GM18868 (cell line): ENCODE results near the gene TMEM53.
A peak's percentile ranks its signal among the peaks of the same experiment; 100 is the strongest.
"Not testable (repeated sequence)": the region's sequence is repeated elsewhere in the genome, so short reads cannot be mapped to it uniquely, and the experiment has no call there.

Experiments
- ATAC-seq: cut with Tn5 transposase; IDR thresholded peaks from one replicate; pipeline ENCODE4 v1.9.1; 2021; ENCODE audit warnings: mild to moderate bottlenecking, moderate library complexity; ENCODE audit not compliant: unreplicated experiment

Gene TMEM53

DNA sequence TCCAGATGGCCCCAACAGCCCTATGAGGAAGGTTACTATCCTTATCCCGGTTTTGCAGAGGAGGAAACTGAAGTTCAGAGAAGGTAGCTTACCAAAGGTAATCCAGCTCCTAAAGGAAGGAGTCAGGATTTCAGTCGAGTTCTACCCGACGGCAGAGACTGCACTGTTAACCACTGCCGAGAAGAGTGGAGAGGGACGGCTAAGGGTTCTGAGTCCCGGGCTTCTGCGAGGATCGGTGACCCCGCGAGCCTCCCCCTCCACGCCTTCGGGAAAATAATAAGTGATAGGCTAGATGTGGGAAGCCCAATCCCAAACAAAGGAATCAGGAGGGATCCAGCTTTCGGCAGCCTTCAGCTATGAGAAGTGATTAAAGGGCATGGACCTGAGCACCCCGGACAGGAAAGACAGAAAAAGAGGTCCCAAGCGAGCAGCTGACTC lies 587 bp downstream of the TMEM53 start:
- ATAC-seq, result no peak

DNA sequence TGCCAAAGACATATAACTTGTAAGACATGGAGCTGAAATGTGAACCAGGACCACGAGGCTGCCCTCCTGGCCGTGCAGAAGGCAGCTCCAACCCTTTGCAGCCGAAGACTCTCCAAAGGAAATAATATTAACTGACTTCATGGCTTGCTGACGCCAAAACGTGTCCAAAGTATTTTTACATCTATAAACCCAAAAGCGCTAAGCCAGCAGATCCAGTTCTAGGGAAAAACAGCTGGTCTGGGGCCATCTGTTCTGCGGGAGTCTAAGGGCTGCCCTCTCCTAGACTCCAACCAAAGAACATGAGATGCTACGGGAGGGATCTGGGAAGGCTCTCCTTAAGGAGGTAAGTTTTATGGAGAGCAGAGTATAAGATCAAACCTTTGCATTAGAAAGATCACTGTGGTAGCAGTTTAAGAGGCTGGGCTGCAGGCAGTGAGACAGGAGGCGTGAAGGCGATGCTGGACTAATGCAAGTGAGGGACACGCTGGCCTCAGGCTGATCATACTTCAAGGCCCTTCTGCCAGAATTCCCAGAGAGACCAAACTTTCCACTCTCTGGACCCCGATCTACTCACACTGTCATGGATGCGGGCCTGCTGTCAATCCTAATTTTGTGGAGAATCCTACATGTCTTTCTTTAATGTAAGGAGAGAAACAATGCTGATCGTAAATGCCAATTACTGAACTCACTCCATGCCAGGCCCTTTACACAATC lies 1.2 kb downstream of the TMEM53 start:
- no peak for ATAC-seq

DNA sequence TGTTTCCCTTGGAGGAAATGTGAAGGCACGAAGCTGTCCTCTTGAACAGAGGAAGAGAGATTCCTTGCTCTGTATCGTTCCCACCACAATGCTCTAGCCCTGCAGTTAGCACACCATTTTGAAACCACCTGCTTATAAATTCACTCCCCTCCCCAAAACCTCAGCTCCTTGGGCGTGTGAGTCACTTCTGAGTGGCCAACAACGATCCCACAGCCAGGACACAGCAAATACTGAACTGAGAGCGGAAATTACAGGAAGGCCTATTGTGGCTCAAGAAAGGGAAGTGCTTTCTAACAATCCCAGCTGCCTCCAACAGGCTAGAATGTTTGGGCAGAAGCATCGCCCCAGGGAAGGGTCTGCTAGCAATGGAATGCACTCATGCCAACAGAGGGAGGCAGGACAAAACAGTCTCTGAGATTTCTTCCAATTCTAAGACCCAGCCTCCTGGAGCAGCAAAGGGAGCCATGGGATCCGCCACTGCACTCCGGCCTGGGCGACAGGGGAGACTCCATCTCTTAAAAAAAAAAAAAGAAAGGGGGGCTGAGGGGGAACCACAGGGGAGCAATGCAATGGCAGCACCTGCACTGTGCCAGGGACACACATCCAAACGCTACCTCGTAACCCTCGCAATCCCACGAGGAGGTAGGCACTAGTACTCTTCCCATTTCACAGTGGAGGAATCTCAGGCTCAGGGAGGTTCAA lies 1.9 kb downstream of the TMEM53 start:
- ATAC-seq, result no peak

DNA sequence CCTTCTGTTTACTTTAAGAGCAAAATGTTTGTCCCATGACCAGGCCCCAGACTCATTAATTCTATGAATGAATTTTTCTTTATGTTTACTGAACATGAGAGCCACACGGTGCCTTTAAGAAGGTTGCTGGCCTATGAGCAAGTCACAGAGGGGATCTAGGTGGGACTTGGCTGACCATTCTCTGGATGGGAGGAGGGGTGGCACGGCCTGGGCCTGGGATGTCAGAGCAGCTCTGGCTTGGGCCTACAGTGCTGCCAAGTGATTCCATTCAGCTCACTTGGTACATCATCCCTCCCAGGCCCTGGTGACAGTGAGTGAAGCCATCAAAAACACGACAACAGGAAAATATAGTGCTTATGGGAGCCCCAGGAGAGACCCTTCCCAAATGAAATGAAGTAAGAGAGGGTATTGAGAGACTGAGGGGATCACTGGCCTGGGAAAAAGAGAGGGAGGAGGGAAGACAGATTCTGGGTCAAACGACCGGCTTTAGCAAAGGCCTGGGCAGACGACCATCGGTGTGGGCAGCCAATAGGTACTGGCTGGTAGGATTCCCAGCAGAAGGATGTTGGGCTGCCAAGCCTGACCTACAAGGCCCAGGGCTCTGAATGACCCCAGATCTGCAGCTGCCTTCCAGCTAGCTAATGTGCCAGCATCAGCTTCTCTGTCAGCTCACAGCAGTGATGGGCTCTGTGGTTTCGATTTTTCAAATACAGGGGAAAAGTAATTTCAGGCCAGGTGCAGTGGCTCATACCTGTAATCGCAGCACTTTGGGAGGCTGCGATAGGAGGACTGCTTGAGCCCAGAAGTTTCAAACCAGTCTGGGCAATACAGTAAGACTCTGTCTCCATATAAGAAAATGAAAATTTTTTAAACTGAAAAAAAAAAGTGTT lies 3.3 kb downstream of the TMEM53 start:
- no peak for ATAC-seq

DNA sequence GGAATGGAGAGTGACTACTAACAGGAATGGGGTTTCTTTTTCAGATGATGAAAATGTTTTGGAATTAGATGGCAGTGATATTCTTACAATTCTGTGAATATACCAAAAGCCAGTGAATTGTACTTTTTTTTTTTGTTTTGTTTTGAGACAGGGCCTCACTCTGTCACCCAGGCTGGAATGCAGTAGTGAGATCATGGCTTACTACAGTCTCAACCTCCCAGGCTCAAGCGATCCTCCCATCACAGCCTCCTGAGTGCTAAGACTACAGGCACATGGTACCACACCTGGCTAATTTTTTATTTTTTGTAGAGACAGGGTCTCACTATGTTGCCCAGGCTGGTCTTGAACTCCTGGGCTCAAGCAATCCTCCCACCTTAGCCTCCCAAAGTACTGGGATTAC lies 7.6 kb downstream of the TMEM53 start:
- ATAC-seq, result not testable (repeated sequence)

DNA sequence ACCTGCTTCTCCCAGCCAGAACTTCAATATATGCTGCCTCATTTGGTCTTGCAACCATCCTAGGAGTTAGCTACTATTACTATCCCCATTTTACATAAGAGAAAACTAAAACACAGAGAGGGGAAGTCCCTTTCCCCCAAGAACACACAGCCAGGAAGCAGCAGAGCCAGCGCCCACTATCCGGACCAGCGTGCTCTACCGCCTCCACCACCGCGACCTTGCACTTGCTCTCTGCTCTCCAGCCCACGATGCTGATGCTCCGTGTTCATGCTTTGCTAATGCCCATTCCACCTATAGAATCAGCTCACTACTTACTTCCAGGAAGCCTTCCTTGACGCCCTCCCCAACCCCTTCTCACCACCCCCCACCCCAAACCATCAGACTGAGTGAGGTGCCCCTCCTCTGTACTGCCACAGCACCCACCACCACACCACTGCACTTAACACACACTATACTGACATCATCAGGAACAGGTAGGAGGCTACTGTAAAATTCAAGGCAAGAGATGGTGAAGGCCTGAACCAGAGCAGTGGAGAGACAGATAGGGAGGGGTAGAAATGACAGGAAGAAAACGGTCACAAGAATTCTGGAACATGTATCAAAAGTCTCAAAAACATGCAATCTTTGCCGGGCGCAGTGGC lies 9.4 kb downstream of the TMEM53 start:
- ATAC-seq, result no peak

DNA sequence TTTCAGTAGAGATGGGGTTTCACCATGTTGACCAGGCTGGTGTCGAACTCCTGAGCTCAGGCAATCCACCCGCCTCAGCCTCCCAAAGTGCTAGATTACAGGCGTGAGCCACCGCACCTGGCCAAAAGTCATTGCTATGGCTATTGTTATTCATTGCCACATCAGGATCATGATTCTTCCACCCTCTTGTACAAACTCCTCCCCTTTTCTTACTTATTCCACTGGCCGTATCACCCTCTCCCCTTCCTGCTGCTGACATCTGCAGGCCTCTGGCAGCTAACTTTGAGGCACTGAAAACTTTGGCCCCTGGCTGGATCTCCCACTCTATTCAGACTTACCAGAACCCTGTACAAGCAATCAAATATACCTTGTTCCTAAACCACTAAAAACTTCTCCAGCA lies 10.9 kb downstream of the TMEM53 start:
- ATAC-seq, result no peak

DNA sequence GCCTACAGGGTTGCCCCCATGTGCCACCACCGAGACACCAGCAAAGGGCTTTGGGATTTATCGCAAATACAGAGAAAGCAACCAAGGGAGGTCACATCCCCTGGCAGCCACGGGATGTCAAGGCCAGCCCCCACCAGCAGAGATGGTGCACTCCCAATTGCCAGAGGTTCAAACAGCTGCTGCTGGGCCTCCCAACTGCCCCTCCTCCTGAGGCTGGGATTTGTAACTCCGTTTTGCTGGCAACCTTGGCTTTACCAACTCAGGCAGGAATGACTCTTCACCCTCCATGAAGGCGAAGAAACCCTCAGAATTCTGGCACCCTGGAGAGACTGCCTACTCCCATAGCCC lies 11.6 kb downstream of the TMEM53 start:
- ATAC-seq, result no peak

DNA sequence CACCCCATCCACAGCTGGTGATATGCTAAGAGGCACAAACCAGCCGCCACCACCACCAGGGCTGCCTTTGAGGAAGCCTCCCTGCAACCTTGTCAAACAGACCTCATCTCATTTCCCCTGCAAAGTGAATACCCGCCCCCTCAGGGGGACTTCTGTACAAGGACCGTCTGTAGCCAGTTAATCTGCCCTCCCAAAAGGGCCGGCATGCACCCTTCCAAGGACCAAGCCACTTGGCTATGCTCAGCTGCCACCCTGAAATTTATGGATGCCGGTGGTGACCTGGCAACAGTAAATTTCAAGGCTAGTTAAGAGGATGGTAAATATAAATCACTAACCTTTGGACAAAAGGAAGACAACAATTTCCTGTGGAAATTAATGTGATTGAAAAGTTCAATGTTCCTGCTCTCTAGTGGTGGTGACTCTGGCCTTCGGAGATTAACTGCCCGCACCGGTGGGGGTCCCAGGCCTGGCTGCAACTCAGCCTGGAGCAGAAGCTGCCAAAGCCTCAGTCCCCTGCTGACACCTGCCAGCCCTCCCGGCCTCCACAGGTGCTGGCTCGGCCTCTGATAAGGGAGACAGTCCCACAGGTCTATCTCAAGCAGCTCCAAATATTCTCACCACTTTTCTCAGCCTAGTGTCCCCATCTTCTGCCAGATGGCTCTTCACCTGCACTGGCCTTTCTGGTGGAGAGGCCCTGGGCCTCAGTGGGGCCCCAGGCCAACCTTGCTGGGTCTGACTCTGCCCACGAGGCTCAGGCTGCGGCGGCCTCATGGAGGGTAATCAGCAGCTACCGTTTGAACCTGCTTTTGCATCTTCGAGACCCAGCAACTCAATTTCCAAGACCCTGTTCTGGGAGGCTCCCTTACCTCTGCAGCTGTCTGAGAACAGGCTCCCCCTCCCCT lies 12.2 kb downstream of the TMEM53 start:
- ATAC-seq, result no peak

DNA sequence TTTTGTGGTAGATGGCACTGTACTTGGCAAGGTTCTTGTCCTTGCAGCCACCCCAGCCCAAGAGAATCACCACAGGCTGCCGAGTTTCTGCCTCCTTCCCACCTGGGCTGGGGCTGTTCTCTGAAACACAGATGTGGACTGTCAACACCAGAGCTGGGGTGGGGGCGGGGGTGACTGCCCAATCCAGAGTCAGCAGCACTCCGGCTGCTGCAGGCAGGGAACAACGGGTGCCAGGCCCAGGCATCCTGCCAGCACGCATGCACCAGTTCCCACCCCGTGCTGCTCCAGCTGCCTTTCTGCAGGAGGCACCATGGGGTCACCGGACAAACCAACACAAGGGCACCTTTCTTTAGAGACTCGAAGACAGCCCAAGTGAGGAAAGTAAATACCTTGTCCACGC lies 14.1 kb downstream of the TMEM53 start:
- ATAC-seq, result no peak

DNA sequence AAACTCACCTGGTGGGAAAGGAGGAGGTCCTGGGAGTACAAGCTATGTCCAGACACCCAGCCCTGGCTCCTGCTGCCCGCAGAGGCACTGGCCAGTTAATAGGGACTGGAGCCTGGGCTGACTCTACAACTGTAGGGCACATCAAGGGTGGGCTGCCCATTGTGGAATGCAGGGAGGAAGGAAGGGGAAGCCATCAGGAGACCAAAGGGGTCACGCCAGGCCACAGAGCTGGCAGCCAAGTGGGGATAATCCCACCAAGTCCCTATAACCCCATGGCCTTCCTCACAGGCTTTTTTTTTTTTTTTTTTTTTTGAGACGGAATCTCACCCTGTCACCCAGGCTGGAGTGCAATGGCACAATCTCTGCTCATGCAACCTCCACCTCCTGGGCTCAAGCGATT lies 14.7 kb downstream of the TMEM53 start:
- no peak for ATAC-seq

DNA sequence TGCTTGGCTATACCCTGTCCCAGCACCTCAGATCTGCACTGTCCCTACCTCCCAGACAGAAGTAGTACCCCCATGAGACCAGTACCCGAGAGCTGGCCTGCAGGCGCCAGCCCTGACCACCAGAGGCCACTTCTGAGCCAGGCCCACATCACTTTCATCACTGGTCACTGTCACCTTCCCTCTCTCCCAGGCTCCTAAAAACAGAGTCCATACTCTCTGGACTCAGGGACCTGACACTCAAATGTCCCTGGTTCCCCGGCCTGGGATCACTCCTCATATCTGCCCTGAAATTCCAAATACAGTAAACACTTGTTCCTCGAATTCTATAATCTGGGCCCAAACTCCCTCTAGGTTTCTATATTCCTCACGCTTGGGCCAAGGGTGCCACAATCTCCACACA lies 18.7 kb downstream of the TMEM53 start:
- no peak for ATAC-seq

DNA sequence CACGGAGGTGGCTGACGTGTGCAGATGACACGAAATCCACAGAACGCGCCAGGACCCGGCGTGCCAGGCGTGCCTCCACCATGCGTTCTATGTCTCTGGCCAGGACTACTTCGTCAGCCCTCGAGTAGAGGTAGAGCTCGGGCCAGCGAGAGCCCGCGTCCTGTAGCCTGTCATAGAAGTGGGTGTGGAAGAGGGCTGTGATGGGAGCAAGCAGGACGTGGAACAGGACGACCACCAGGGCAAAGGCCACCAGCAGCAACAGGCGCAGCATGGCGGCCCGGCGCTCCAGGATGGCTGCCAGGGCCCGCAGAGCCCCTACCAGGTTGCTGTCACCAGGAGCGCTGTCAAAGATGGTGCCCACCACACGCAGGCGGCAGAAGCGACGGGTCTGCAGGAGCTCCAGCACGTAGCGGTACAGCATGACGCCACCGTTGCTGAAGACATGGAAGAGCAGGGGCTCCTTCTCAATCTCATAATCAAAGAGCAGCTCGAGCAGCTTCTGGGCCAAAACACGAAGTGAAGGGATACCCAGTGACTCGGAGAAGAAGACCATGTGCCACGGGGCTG lies 19.6 kb downstream of the TMEM53 start:
- no peak for ATAC-seq

DNA sequence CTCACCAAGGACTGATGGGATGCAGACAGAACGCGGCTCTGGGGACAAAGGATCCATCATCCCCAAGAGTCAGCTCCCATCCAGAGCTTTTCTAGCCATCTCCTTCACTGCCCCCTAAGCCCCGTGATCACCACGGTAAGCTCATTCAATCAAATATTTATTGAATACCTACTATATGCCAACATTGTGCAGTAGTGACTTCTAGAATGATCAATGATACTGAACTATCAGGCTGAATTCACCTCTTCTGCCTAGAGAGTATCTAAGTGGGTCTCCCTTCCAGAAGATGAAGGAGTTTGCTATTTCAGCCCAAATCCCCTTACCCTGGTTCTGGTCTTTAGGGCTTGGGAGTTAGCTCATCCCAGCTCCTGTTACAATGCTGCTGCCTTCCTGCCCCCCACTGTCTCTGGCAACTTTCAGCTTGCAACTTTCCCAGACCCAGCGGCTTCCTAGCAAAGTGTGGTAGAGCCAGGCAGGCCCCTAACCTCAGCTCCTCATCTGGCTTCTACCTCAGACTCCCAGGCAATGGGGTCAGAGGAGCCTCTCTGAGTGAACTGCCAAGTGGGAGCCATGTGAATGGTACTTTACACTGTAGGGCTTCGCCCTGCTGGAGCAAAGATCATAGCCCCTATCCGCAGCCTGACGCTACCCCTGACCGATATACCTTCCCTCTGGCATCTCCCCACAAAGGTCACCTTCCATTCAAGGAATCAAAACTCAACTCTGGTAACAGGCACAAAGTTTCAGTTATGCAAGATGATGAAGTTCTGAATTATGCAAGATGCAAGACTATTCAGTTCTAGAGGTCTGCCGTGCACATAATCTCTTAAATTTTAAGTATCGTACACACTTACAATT lies 20.9 kb downstream of the TMEM53 start:
- no peak for ATAC-seq

DNA sequence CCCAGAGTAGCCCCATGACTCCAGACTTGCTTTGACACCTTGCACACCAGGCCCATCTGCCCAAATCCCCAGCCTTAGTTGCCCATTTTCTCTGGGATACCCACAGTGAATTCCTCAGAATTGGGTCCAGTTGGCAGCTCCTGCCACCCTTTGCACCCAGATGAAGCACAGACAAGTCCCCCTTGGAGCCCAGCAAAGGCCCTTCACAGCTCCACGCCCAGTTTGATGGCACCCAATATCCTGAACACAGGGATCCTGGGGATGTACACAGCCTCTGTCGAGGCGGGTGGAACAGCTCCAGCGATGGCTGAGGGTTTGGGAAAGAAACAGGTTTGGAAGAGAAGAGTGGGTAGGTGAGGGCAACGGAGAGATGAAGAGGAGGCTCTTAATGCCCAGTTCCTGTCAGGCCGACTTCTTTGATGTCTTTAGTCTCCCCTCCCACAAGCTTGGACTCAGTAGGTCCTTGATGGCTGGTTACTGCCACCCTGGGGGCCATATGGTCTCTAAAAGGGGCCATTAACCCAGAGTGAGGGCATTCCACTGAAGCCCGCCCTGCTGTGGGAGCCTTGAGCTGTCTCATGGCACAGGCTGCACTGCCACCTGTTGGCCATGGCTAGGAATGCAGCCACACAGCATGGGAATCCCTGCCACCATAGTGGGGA lies 21.7 kb downstream of the TMEM53 start:
- peak; percentile 60 for ATAC-seq

DNA sequence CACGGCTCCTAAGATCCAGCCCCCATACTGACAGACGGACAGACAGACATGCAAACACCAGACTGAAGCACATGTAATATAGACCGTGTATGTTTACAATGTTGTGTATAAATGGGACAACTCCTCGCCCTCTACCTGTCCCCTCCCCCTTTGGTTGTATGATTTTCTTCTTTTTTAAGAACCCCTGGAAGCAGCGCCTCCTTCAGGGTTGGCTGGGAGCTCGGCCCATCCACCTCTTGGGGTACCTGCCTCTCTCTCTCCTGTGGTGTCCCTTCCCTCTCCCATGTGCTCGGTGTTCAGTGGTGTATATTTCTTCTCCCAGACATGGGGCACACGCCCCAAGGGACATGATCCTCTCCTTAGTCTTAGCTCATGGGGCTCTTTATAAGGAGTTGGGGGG lies 23.2 kb downstream of the TMEM53 start:
- ATAC-seq, result no peak

DNA sequence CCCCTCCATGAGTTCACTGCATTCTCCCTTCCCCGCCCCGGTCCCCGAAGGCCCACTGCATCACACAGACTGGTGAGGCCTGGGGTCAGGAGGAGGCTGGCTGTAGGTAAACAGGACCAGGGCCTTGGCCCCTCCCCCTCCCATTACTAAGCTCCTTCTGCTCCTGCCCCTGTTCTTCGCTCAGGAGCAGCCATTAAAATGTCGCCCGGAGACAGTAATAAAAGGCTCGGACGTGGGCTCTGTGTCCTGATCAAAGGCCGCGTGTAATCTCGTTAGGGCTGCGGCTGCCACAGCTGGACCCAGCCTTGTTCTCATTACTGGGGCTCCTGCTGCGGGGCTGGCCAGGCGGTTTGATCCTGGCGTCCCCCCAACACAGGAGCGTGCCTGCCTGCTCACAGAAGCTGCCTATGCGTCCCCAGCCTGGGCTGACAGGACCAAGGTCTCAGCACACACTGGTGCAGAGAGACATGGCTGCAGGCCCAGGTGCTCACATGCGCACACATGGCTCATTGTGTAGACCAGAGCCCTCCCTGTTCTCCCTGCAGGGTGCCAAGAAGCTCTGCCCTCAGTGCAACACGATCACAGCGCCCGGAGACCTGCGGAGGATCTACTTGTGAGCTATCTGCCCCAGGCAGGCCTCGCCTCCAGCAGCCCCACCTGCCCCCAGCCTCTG lies 24.0 kb downstream of the TMEM53 start:
- no peak for ATAC-seq

DNA sequence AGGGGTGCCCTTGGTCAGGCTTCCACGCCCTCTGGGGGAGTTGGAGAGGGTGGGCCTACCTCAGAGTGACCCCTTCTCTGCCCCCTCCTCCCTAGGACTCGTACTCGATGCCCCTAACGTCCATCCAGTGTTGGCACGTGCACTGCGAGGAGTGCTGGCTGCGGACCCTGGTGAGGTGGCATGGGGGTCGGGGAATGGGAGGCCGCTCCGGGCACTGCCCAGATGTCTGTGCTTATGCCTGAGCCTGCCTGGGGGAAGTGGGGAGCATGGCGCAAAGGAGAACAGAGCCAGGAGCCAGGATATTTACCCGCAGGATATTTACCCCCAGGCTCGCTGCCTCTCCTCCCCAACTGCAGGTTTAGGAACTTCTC lies 24.5 kb downstream of the TMEM53 start:
- ATAC-seq, result no peak
